ENCODE data around the gene EZR.

DNA sequence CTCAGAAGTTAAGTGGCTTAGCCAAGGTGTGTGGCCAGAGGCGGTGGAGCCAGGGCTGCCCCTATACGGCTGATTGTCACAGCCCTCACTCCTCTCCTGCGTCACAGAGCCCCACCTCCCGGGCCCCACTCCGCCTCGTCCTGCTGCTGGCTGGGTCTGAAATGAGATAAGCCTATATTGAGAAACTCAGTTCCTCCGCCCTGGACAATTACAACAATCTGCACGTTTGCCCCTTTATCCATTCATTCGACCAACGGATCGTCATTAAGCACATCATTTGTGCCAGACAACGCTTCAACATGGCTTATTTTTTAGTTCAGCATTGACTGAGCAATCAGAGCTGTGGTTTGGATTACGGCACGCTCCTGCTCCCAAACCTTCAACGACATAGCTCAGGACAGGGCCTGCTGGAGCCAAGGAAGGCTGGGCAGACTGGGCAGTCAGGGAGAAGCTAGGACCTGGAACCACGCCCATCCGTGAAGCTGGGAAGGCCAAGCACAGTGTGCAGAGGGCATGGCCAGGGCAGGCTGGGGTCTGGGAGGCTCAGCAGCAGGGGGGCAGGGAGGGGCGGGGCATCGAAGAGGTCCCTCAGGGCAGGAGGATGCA is 16.6 kb upstream of the EZR start:
- TF ChIP-seq, protein P1, sequence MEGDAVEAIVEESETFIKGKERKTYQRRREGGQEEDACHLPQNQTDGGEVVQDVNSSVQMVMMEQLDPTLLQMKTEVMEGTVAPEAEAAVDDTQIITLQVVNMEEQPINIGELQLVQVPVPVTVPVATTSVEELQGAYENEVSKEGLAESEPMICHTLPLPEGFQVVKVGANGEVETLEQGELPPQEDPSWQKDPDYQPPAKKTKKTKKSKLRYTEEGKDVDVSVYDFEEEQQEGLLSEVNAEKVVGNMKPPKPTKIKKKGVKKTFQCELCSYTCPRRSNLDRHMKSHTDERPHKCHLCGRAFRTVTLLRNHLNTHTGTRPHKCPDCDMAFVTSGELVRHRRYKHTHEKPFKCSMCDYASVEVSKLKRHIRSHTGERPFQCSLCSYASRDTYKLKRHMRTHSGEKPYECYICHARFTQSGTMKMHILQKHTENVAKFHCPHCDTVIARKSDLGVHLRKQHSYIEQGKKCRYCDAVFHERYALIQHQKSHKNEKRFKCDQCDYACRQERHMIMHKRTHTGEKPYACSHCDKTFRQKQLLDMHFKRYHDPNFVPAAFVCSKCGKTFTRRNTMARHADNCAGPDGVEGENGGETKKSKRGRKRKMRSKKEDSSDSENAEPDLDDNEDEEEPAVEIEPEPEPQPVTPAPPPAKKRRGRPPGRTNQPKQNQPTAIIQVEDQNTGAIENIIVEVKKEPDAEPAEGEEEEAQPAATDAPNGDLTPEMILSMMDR (IDR thresholded peaks at IDR 0.05): no peak
- TF ChIP-seq POLR2A (IDR thresholded peaks at IDR 0.05) (no peak), POLR2AphosphoS5 (IDR thresholded peaks at IDR 0.05) (no peak)
